ENCODE results near the gene PFN3.

Gene PFN3, protein sequence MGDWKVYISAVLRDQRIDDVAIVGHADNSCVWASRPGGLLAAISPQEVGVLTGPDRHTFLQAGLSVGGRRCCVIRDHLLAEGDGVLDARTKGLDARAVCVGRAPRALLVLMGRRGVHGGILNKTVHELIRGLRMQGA

DNA sequence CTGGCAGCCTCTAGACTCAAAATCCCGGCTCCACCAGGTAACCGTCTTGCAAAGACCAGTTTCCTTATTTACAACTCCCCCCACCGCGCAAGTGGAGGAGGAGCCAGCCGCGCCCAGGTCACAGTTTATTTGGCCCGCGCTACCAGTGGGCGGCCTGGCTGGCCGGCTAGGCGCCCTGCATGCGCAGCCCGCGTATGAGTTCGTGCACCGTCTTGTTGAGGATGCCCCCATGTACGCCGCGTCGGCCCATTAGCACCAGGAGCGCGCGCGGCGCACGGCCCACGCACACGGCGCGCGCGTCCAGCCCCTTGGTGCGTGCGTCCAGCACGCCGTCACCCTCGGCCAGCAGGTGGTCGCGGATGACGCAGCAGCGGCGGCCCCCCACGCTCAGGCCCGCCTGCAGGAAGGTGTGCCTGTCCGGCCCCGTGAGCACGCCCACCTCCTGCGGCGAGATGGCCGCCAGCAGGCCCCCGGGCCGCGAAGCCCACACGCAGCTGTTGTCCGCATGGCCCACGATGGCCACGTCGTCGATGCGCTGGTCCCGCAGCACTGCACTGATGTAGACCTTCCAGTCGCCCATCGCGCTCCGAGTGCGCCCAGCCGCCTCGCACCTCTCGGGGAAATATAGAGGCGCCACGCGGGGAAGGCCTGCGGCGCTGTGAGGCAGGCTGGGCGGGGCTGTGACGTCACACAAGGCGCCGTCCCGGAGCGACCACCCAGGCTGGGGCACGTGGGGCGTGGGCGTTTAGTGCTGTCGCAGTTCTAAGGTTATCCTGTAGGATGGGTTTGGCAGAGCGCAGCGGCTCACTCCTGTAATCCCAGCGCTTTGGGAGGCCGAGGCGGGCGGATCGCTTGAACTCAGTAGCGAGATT is at the start of gene PFN3:
TSS of gene PFN3 (minus strand) at position 665 of the 872 bp plus-strand sequence. CDS start at position 580, 85 bp downstream.
- no peak for DNase-seq (ENCODE audit: low read depth in 2 of 2)

DNA sequence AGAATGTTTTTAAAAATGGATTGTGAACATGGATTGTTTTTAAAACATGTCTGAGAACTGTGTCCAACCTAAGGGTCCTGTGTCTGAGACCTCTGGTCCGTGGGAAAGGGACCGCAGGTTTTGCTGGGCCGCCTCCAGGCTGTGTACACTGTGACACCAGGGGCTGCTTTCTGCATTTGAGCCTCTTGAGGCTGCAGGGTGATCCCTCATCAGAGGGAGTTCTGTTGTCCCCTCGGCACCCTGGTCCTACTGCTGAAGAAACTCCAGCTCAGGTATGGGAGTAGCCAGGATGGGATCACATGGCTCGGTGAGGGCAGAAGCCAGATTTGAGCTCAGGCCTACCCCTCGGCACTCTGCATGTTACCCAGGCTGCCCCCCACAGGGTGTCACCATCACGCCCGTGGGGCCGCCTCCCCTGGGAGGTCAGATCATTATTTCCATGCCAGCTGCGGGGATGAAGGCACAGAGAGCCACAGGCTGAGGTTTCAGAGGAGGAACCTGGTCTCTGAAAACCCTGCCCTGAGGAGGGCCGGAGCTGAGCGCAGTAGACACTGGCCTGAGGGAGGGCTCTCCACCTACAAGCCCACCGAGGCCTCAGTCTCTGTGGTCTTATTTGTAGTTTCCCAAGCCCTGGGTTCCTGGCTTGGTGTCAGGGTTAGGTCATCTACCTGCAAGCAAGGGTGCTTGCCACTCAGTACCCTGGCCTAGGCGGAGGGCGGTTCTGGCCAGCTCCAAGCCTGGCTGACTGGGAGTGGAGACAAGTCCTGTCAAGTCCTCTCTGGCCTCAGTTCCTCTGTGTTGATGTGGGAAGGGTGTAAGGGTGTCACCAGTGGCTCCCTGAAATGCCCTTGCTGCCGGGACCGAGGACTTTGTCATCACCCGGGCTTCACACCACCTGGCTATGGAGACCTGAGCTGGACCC is 48.9 kb upstream of the PFN3 start:
- no peak for DNase-seq (ENCODE audit: low read depth in 2 of 2)

DNA sequence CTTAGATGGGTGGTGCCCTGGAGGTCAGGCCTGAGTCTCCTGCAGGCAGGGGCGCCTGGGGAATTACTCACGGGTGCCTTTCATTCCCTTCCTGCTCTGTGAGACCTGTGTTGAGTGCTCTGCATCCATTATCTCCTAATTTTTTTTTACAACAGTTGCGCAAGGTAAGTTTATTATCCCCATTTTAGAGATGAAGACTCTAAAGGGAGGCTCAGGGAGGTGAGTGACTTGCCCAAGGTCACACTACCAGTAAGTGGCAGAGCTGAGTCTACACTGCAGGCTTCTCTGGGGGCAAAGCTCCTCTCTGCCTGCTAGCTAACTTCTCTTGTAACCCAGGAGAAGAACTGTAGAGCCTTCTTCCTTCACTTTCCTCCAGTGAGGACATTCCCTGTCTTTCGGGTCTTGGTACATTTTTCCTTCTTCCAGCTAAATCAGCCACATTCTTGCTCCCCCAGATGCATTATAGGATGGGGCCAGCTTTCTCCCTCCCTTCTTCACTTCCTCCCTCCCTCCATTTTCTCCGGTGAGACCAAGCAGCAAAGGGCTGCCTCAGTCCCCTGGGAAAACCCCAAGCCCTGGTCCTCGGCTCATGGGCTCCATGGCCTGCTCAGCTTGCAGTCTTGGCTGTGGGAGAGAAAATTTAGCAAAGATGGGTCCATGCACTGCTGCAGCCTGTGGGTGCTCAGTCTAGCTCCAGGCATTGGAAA is 47.9 kb upstream of the PFN3 start:
- no peak for DNase-seq (ENCODE audit: low read depth in 2 of 2)

DNA sequence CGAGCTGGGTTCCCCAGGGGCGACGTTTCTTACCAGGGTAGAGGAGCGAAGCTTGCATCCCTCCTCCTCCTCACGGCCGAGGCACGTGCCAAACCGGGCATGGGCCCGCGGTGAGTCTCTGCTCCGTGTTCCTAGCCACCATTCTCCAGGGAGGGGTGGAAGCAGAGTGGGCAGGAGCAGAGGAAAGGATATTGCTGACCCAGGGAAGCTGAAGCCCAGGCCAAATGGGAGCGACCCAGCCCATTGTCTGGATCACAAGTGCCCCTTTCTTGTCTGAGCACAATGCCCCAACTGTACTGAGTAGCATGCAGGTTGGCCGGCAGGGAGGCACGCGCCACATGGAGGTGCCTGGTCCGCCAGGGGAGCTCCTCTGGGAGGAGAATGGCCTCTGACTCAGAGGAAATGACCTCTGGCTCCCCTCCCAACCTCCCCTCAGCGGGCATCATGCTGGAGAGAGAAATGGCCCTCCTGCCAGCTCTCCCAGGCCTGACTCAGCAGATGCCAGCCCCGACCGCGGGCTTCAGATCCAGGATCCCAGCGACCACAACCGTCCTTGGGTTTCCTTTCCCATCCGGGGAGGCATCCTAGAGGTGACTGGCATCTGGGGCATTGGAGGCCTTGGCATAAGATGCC is 47.3 kb upstream of the PFN3 start:
- no peak for DNase-seq (ENCODE audit: low read depth in 2 of 2)

DNA sequence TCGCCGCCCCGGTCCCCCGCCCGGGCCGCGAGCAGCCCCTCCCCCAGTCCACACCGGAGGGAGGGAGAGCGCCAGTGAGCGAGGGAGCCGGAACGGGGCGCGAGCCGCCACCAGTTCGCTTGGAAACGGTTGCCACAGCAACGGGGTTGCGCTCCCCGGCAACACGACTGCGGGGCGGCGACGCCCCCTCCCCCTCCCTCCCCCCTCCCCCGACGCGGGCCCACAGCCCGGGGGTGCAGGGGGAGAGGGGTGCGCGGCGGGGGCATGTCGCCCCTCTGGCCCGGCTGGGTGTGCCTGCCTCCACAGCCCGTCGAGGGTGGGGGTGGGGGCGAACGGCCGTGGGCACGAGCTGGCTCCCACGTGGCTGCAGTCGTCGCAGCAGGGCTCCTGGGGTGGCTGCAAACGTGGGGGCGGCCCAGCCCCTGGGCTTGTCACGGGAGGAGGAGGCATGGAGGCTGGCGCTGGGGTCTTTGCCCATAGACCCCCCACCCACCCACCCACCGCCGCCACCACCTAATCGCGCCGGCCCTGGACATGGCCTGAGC is 46.7 kb upstream of the PFN3 start:
- DNase-seq (ENCODE audit: low read depth in 2 of 2) = peak; percentile 47 to 52

DNA sequence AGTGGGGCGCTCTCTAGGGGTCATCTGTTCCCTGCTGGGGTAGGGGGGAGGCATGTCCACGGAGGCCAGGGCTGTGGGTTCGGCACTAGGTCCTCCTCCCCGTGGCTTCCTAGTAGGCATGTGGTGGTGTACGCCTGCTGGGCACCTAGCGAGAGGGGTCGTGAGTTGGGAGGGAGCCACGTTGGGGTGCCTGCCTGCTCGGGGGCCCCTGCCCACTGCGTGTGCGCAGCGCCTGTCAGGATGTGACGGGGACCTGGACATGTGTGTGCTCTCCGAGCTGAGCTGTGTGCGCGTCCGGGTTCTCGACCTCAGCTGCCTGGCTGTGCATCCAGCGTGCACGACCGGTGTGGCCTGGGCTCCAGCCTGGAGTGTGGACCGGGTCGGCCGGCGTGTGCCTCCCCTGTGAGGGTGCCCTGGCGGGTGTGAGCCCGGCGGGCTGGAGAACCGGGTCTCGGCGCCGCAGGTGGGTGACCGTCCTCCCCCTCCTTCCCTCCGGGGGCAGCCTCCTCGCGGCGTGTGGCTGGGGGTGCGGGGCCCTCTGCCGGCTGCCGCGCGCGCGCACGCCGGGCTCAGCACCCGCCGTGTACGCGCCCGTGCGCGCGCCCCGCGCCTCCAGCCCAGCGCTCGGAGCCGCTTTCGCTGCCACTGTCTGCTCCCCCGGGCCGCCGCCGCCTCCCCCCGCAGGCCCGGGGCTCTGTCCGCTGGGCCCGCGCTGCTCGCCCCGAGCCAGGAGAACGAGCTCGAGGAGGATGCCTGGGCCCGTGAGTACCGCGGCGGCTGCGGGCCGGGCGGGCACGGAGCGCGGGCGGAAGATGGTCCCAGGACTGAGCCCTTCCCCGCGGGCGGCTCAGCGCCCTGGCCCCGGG is 46.0 kb upstream of the PFN3 start, which contains the start of gene PRR7:
TSS of gene PRR7 (plus strand) at position 615 of the 866 bp plus-strand sequence. CDS start 8,254 bp downstream, outside the sequence.
- DNase-seq (ENCODE audit: low read depth in 2 of 2) = peak; percentile 61 to 72

DNA sequence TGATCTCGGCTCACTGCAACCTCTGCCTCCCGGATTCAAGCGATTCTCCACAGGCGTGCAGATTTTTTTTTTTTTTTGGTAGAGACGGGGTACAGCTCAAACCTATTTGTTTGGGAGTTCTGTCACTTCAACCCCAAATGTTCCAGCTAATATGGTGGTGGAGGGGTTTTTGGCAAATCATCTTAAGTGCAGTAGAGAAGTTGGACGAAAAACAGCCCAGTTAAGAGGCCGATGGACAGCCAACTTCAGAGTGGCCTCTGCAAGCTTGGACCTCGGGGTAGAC is 45.4 kb upstream of the PFN3 start:
- no peak for DNase-seq (ENCODE audit: low read depth in 2 of 2)

DNA sequence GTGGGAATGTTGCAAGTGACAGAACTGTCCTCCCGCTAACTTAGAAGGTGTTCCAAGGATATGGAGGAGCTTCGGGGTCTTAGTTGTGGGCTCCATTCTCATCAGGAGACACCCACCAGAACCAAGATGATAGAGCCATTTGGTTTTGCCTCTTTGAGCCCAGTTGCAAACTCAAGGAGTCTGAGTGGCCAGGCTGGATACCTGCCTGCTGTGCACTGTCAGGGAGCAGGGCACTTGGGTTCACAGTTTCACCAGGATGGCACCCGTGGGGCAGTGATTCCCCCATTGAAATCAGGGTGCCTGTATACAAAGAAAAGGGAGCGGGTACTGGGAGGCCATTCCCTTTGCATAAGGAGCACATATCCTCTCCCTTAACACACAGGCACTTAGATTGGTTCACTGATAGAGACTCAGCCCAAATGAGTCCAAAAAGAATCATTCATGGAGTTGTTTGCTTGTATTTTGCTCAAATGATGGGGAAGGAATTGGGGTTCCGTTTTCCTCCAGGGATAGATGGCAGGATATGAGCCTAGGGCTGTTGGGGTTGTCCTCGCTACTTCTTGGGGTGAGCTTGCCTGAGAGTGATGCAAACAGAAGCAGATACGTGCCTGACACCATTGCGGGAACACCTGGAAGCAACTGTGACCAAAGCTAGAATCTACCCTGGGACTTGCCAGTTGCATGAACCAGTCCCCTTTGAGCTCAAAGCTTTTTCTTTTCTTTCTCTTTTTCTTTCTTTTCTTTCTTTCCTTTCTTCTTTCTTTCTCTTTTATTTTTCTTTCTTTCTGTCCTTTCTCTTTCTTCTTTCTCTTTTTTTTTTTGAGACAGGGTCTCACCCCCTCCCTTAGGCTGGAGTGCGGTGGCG is 44.8 kb upstream of the PFN3 start:
- no peak for DNase-seq (ENCODE audit: low read depth in 2 of 2)

DNA sequence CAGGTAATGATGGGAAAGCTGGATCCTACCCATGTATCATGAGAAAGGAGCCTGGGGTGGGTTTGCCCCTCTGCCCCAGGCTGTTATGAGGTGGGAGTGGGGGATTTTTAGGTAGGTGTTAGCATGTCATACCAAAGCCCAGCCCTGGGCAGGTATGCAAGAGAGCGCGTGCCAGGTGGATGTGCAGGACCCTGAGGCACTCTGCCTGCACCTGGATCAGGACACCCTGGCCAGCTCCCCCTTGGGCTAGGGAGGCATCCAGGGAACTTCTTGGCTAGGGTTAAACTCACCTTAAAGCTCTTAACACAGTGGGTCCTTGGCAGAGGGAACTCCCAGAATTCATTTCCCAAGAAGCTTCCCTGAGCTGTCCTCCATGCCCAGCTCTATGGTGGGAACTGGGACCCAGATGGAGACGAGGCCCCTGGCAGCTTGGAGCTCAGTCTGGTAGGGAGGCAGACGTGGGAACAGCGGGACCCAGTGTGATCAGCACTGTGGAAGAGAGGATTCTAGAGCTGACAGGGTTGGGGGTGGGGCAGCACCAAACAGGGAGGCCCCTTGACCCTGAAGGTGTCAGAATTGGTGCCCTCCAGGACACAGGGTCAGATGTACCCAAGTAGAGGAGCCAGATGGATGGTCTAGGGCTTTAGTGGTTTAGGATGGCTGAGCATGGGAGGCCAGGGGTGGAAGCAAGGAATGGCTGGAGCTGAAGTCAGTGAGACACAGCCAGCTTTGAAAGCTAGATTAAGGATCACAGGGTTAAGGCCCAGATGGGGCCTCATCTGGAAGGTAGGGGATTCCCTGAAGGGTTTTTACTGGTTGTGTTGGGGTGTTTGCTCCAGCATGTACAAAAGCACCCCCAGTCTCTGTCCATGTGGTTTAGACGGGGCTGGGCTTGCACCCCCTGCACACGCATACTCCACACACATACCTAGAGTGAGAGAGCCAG is 43.9 kb upstream of the PFN3 start:
- no peak for DNase-seq (ENCODE audit: low read depth in 2 of 2)

DNA sequence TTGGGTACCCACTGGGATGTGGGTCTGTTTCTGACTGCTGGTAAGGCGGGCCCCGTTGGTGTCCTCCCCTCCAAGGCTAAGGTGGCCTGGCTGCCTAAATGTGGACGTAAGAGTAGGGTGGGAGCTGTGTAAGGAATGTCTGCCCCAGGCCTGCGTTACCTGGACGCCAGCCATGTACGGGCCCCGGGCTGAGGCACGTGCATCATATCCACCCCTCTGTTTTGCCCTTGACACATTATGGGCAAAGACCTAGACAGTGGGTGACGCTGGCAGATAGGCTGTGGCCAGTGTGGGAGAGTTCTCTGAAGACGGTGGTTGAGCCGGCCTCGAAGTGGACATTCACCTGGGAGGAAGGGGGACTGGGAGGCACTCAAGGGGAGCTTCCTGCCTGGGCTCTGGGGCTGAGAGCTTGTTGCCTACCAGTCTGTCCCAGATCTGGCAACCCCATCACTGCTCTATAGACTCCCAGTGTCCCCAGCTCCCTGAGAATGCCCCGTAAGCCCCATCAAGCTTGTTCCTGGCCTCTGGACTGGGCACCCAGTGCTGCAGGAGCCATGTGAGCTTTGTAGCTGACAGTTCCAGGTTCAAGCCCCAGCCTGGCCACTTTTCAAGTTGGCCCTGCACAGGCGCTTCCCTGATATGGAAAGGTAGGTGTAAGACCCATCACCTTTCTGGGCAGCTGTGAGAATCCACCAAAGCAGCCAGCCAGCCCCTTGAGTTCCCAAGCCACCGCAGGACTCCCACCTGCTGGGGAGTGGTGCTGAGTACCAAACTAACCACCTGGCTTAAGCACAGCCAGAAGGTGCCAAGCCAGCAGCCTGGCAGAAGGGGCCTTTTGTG is 42.9 kb upstream of the PFN3 start:
- DNase-seq (ENCODE audit: low read depth in 2 of 2) = no peak

DNA sequence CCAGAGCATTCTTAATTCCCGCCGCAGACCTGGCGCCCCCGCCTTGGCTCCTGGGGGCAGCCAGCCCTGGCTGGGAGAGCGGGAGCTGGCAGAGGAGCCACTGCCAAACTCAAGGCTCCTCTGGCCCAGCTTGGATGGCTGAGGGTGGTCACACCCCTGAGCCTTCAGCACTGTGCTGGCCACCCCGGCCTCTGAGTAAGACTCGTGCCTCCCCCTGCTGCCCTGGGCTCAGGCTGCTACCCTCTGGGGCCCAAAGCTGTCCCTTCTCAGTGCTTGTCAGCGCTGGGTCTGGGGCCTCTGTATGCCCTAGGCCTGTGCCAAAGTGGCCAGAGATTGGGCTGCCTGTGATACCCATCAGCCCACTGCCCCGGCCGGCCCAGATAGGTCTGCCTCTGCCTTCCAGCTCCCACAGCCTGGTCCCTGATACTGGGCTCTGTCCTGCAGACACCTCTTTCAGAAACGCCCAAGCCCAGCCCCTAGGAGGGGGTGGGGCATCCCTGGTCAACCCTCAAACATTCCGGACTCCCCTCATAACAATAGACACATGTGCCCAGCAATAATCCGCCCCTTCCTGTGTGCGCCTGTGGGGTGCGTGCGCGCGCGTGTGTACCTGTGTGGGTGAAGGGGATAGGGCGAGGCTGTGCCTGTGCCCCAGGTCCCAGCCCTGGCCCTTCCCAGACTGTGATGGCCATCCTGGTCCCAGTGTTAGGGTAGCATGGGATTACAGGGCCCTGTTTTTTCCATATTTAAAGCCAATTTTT is 41.8 kb upstream of the PFN3 start:
- no peak for DNase-seq (ENCODE audit: low read depth in 2 of 2)

DNA sequence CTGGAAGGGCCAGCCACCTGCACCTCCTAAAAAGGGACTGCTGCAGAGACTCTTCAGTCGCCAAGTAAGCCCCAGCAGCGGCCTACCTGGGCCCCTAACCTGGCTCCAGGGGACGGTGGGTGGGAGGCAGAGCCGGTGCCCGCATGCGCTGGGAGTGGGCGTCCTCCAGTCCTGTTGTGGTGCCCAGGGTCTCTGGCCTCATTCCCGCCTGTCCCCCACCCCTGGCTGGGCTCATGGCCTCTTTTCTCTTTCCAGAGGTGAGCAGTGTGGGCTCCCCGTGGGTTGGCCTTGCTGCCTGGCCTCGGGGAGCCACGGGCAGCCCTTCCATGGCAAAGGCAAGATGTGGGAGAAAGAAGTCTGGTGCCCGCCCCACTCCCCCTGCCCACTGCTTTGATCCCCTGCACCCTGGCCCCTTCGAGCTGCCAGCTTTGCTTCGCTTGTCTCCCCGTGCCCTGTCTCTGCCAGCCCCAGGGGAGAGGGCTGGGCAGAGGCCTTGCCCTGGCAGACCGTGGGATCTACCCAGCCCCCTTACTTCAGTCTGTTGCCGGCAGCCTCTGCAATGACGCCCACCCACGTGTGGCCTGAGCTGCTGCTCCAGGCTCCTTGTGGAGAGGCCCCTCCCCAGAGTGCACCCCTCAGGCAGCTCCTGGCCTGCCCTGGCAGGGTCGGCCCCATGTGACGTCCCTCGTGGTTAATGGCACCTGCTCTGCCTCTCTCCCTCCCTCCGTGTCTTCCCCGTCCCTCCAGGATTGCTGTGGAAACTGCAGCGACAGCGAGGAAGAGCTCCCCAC is 40.7 kb upstream of the PFN3 start:
- DNase-seq (ENCODE audit: low read depth in 2 of 2) = no peak

DNA sequence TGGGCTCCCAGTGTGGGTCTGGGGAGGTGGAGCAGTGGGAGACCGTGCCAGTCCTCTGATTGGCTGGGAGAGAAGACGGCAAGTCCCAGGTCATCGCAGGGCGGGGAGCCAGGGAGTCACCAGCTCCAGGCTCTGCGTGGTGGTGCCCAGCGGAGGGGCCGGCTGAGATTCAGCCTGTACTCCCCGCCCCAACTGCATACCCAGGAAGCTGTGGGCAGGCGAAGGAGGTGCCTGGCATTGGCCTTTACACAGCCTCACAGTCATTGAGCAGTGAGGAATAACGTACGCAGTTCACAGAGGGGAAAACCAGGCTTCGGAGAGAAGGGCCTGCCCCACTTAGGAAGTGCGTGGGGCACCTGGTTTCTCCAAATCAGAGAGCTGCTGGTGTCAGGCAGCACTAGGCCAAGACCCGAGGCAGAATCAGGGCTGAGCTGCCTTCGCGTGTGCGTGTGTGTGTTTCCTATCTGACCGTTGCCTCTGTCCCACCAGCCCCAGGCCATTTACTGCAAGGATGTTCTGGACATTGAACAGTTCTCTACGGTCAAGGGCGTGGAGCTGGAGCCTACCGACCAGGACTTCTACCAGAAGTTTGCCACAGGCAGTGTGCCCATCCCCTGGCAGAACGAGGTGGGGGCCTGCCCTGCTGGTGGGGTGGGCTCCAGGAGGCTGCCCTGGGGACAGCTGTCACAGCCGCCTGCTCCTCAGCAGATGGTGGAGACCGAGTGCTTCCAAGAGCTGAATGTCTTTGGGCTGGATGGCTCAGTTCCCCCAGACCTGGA is 39.9 kb upstream of the PFN3 start:
- DNase-seq (ENCODE audit: low read depth in 2 of 2) = peak; percentile 41 to 43

DNA sequence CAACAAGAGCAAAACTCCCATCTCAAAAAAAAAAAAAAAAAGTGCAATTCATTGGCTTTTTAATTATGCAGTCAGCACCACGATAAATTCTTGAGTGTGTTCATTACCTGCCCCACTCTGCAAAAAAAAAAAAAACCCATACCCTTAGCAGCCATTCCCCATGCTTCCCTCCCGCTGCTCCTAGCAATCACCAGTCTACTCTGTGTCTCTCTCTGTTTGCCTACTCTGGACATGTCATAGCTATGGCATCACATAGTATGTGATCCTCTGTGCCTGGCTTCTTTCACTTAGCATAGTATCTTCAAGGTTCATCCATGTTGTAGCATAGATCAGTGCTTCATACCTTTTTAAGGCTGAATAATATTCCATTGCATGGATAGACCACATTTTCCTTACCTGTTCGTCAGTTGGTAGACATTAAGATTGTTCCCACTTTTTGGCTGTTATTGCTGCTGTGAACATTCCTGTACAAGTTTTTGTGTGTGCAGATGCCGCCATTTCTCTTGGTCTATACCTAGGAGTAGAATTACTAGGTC is 39.1 kb upstream of the PFN3 start:
- DNase-seq (ENCODE audit: low read depth in 2 of 2) = no peak
